Dendritic cell treated with granulocyte-macrophage colony-stimulating factor and Interleukin-4, amounts not matched to agents 40 ng/mL and 50 ng/mL, for 4 days (primary cell): ENCODE results near the gene PRM2.

Experiments used
- H3K27ac Mint-ChIP-seq: one replicate; pipeline ENCODE4 v1.8.0; 2022; ENCODE audit warnings: mild to moderate bottlenecking, mixed read lengths
- H3K27me3 Mint-ChIP-seq: one replicate; pipeline ENCODE4 v1.8.0; 2022; ENCODE audit warnings: mild to moderate bottlenecking, mixed read lengths
- H3K36me3 Mint-ChIP-seq: one replicate; pipeline ENCODE4 v1.8.0; 2022; ENCODE audit warnings: low read depth, mixed read lengths
- H3K4me1 Mint-ChIP-seq: one replicate; pipeline ENCODE4 v1.8.0; 2022; ENCODE audit warnings: low read depth, mixed read lengths
- H3K4me3 Mint-ChIP-seq: one replicate; pipeline ENCODE4 v1.8.0; 2022; ENCODE audit warnings: mild to moderate bottlenecking, moderate library complexity, mixed read lengths
- H3K9me3 Mint-ChIP-seq: one replicate; pipeline ENCODE4 v1.8.0; 2022; ENCODE audit warnings: mixed read lengths
- intact Hi-C: fragments of 100-400 bp; cut with micrococcal nuclease; formaldehyde crosslinking; loops from one replicate; pipeline ENCODE4 v1.15.0; 2022

The PRM2 gene

DNA sequence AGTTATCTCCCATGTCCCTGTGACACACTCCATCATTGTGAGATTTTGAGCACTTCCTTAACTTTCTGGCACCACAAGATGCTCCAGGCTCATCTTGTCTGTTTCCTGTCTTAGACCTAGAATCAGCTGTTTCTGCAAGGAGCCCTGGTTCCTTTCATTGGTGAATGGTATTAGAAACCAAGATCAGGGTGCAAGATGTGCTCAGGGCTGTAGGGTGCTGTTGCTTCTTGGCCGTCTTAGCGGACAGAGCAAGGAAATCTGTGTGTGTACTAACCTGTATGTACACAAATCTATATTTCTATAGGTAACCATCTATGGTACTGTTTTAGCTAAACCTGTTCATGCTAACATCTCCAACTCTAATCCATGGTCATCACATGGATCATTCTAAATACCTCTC lies 12.9 kb upstream of the PRM2 start:
- intact Hi-C loops, result no loop called here
- Mint-ChIP-seq H3K4me3 (no peak overlapping the region), H3K27me3 (peaks cover 77% of the 10 kb centered on the region), H3K27ac (no peak overlapping the region), H3K36me3 (no peaks in the 10 kb centered on the region), H3K4me1 (peaks cover 23% of the 10 kb centered on the region), H3K9me3 (no peaks in the 10 kb centered on the region)

DNA sequence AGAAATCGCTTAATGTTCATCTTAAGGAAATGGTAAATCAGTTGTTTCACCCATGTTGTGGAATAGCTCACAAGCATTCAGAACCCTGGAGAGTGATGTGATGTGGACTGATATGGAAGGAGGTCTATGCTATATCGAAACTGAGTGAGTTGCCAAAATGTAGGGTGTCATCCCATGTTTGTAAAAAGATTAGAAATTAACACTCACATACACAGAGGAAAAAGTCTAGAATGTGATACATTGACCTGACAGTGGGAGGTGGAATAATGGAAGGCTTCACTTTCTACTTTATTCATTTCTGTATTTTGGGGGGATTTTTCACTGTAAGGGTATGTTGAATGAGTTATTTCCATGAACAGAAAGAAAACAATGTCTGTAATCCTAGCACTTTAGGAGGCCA lies 9.6 kb upstream of the PRM2 start:
- Mint-ChIP-seq H3K27ac (no peak overlapping the region), H3K36me3 (no peaks in the 10 kb centered on the region), H3K4me1 (peaks cover 30% of the 10 kb centered on the region), H3K9me3 (no peaks in the 10 kb centered on the region), H3K27me3 (peaks cover 64% of the 10 kb centered on the region), H3K4me3 (no peak overlapping the region)
- intact Hi-C loops, result no loop called here

DNA sequence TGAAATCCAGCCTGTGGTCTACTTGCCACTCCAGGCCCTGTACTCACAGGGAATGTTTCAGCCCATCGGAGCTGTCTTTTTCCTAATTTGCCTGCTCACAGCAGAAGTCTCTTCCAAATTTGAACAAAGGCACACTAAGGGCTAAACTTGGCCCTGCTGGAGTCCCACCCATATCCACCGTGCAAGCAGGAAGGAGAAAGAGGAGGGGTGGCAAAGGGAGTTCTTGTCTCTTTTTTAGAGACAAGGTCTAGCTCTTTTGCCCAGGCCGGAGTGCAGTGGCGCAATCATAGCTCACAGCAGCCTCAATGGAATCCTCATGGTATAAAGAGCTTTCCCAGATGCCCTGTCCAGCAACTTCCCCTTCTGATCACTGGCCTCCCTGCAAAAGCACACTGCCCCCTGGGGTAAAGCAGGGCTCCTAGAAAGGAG lies 7.6 kb upstream of the PRM2 start:
- intact Hi-C loops, result no loop called here
- no peak overlapping the region for H3K27ac Mint-ChIP-seq
- no peak overlapping the region for H3K4me3 Mint-ChIP-seq
- H3K27me3 Mint-ChIP-seq, result peaks cover 55% of the 10 kb centered on the region
- no peaks in the 10 kb centered on the region for H3K9me3 Mint-ChIP-seq
- no peaks in the 10 kb centered on the region for H3K36me3 Mint-ChIP-seq
- H3K4me1 Mint-ChIP-seq, result peaks cover 27% of the 10 kb centered on the region

DNA sequence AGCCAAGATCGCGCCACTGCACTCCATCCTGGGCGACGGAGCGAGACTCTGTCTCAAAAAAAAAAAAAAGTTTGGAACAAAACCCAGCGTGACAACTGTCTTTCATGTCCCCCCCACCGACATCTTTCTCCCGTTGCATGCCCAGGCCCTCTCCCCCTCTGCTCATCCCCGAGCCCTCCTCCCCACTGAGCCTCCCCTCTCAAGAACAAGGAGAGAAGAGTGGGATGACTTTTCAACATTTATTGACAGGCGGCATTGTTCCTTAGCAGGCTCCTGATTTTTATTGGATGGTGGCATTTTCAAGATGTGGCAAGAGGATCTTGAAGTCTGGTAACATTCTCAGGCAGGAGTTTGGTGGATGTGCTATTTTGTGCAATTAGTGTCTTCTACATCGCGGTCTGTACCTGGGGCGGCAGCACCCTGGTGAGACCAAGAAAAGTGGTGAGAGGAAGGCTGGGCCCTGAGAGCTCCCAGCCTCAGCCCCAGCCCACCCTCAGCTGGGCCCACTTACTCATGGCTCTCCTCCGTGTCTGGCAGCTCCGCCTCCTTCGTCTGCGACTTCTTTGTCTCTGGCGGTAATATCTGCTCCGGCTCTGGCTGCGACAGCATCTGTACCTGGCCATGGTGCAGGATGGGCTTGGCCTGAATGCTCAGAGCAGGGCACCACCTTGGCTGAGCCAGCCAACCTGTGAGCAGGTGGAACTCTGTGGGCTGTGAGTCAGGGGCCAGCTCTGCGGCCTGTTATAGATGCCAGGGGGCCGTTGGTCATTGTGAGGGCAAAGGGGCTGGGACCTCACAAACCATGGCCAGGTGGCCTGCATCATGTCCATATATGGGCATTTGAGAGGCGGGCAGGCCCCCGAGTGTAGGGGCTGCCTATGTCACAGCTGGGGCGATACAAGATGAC lies 4.6 kb upstream of the PRM2 start, which contains the start of gene PRM1:
TSS of gene PRM1 (minus strand) at position 715 of the 907 bp plus-strand sequence. CDS start at position 623, 92 bp downstream.
- Mint-ChIP-seq H3K27me3 (peaks cover 45% of the 10 kb centered on the region), H3K4me1 (peaks cover 36% of the 10 kb centered on the region), H3K27ac (peak within 1 kb of the TSS; percentile 85), H3K4me3 (no peak within 1 kb of the TSS), H3K9me3 (no peaks in the 10 kb centered on the region), H3K36me3 (no peaks in the 10 kb centered on the region)
- intact Hi-C loops, result no loop called here

DNA sequence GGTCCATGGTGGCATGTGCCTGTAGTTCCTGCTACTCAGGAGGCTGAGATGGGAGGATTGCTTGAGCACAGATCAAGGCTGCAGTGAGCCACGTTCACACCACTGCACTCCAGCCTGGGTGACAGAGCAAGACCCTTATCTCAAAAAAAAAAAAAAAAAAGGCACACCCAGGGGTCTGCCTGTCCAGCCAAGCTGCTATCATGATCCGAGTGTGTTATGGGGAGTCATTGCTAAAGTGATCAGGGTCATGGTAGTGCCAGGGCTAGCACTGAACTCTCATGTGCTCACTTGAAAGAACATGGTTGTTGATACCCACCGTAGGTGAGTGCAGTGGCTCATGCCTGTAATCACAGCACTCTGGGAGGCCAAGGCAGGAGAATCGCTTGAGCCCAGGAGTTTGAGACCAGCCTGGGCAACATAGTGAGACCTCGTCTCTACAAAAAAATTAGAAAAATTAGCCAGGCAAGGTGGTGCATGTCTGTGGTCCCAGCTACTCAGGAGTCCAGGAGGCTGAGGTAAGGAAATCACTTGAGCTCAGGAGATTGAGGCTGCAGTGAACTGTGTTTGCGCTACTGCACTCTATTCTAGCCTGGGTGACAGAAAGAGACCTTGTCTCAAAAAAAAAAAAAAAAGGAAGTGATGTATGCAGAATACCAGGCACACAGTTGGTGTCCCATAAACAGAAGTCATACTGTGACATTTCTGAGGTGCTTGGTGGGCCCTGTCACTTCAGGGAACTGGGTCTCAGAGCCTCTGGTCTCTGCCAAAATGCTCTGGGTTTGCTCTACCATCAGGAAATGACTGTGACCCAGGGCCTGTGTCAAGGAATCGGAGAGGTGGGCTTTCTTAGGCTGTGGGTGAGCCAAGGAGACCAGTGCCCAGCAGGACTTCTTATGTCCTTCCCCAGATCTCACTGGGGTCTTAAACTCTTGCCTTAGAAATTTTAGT lies 2.7 kb upstream of the PRM2 start:
- peak overlapping the region; percentile 85 for H3K27ac Mint-ChIP-seq
- no peaks in the 10 kb centered on the region for H3K36me3 Mint-ChIP-seq
- peaks cover 29% of the 10 kb centered on the region for H3K4me1 Mint-ChIP-seq
- peaks cover 46% of the 10 kb centered on the region for H3K27me3 Mint-ChIP-seq
- no peaks in the 10 kb centered on the region for H3K9me3 Mint-ChIP-seq
- intact Hi-C loops, result no loop called here
- H3K4me3 Mint-ChIP-seq, result no peak overlapping the region

DNA sequence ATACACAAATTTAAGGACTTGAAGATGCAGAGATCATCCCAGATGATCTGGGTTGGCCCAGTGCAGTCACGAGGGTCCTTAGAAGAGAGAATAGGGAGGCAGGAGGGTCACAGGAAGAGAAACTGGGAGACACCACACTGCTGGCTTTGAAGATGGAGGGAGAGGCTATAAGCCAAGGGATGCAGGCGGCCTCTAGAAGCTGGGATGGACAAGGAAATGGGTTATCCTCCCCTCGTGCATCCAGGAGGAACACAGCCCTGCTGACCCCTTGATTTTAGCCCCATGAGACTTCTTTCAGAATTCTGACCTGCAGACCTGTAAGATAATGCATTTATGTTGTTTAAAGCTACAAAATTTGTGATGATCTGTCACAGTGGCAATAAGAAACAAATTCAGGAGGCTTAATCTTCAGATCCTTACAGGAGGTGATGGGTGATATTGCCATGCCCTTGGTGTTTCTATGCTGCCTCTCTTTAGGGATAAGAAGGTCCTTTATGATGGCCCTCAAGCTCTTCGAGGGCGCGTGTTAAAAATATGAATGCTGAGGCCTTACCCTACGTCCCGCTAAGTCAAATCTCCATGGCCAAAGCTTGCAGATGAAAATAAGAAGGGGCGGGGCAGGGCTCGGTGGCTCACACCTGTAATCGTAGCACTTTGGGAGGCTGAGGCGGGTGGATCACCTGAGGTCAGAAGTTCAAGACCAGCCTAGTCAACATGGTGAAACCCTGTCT lies 1.5 kb upstream of the PRM2 start:
- no peaks in the 10 kb centered on the region for H3K36me3 Mint-ChIP-seq
- H3K4me3 Mint-ChIP-seq, result no peak overlapping the region
- H3K4me1 Mint-ChIP-seq, result peaks cover 36% of the 10 kb centered on the region
- H3K9me3 Mint-ChIP-seq, result no peaks in the 10 kb centered on the region
- peaks cover 48% of the 10 kb centered on the region for H3K27me3 Mint-ChIP-seq
- H3K27ac Mint-ChIP-seq, result no peak overlapping the region
- intact Hi-C loops, result no loop called here

DNA sequence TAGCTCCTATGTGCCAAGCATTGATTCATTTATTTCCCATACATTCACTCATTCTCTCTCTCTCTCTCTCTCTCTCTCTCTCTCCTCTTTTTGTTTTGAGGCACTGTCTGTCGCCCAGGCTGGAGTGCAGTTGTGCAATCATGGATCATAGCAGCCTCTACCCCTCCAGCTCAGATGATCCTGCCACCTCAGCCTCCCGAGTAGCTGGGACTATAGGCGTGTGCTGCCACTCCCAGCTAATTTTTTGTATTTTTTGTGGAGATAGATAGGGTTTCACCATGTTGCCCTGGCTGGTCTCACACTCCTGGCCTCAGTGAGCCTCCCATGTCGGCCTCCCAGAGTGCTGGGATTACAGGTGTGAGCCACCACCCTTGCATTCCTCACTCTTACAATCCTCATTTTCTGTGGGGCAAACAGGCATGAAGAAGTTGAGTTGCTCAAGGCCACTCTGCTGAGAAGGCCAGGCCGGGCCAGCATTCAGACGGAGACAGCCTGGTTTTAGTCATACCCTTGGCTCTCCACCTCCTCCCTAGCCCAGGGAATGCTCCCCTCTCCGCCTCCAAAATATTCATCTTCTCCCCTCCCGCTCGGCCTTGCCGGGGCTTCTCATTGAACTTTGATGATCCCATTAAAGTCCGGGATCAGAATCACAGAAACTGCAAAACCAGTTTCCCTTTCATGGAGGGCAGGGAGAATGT lies 765 bp upstream of the PRM2 start:
- Mint-ChIP-seq H3K9me3 (no peaks in the 10 kb centered on the region), H3K4me3 (no peak overlapping the region), H3K4me1 (peaks cover 43% of the 10 kb centered on the region), H3K27me3 (peaks cover 45% of the 10 kb centered on the region), H3K36me3 (no peaks in the 10 kb centered on the region), H3K27ac (no peak overlapping the region)
- intact Hi-C loops, result no loop called here

DNA sequence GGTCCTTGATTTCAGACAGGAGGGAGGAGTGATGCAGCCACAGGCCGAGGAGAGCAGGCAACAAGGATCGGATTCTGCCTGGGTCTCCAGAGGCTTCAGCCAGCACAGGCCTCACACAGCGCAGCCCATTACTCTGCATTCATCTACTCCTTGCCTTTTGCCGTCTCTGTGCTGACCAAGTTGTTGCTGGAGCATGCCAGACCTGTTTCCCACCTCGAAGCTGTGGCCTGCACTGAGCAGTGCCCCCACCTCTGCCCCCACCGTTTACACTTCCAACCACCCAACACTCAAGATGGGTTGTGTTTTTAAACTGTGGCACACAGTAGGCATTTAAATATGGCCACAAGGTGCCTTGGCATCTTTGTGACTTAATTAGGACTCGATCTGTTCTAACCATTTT lies 1.3 kb downstream of the PRM2 start:
- intact Hi-C loops, result no loop called here
- Mint-ChIP-seq H3K27me3 (peaks cover 42% of the 10 kb centered on the region), H3K36me3 (no peaks in the 10 kb centered on the region), H3K9me3 (no peaks in the 10 kb centered on the region), H3K4me1 (peaks cover 54% of the 10 kb centered on the region), H3K4me3 (no peak overlapping the region), H3K27ac (peak overlapping the region; percentile 39)

DNA sequence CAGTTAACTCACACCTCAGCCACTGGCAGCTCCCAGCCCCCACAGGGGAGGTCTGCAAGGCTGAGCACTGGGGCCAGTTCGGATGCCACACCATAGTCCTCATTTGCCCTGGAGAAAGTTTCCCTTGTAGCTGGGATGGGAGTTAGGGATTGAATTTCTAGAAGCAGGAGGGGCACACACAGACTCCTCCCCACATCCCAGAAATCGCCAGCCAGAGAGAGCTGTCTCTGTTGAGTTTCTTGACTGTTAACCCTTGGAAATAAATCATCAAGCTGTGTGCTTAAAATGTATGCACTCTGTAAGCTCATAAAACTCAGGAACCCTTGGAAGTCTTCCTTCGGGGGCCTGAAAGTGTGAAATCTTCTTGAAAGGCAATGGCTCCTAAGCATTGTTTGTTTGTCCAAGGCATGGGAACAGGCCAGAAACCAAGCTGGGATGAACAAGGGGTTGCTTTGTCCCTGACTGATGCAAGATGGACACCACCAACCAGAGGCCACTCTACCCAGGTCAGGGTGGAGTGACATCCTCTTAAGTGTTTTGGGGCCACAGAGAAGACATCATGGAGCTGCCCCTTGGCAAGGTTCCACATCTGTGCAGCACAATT lies 2.5 kb downstream of the PRM2 start:
- H3K9me3 Mint-ChIP-seq, result no peaks in the 10 kb centered on the region
- H3K27ac Mint-ChIP-seq, result peak overlapping the region; percentile 87
- H3K27me3 Mint-ChIP-seq, result peaks cover 42% of the 10 kb centered on the region
- H3K36me3 Mint-ChIP-seq, result no peaks in the 10 kb centered on the region
- peaks cover 49% of the 10 kb centered on the region for H3K4me1 Mint-ChIP-seq
- intact Hi-C loops, result no loop called here
- no peak overlapping the region for H3K4me3 Mint-ChIP-seq

DNA sequence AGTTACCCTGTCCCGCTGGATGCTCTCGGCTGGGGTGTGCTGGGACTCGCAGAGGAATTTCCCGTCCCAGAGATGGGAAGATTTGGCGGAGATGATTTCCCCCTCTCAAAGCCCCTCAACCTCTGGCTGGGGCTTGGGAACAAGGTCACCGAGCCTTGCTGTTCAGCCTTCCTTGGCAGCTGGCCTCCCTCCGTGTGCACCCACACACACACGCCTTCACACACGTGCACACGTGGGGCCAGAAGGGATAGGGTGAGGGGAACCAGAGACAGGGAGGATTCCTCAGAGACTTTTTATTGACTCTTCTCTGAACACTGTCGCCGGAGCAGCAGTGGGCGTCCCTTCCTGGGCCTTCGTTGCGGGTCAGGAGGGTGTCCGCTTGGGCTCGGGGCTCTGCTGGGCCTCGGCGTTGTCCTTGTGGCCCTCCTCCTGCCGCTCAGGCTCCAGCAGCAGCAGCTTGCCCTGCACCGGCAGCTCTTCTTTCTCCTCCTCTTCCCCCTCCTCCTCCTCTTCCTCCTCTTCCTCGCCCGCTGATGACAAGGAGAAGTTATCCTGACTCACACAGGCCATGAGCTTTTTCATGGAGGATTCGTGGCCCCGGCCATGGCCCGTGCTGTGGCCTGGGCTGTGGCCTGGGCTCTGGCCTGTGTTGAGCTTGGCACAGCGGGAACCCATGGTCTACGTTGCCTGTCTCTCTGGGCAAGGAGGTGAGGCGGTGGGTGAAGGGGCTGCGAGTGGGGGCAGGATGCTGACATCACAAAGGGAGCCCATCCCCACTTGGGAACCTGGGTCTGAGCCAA lies 3.2 kb downstream of the PRM2 start, which contains the start of gene PRM3:
TSS of gene PRM3 (minus strand) at position 709 of the 800 bp plus-strand sequence. CDS start at position 675, 34 bp downstream.
- intact Hi-C loops, result no loop called here
- peaks cover 48% of the 10 kb centered on the region for H3K27me3 Mint-ChIP-seq
- no peak within 1 kb of the TSS for H3K4me3 Mint-ChIP-seq
- H3K9me3 Mint-ChIP-seq, result no peaks in the 10 kb centered on the region
- H3K27ac Mint-ChIP-seq, result peak within 1 kb of the TSS; percentile 87
- H3K4me1 Mint-ChIP-seq, result peaks cover 45% of the 10 kb centered on the region
- H3K36me3 Mint-ChIP-seq, result no peaks in the 10 kb centered on the region

DNA sequence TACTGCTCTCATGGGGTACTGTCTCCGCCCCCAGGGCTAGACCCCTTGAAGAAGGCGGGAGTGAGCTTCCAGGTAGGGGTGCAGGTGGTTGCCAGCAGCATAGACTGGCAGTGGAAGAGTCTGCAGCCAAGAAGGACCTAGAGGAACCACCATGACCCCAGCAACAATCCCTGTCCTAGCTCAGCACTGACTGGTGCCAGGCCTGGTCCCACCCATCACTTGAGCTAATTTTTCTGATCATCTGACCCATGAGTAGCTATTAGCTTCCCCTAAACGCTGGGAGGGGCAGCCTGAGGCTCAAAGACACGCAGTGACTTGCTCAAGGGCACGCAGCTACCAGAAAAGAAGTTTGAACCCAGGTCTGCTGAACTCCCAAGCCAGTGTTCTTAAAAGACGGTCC lies 3.8 kb downstream of the PRM2 start:
- Mint-ChIP-seq H3K4me3 (no peak overlapping the region), H3K27ac (peak overlapping the region; percentile 87), H3K27me3 (peaks cover 49% of the 10 kb centered on the region), H3K4me1 (peaks cover 45% of the 10 kb centered on the region), H3K9me3 (no peaks in the 10 kb centered on the region), H3K36me3 (no peaks in the 10 kb centered on the region)
- intact Hi-C loops, result no loop called here

DNA sequence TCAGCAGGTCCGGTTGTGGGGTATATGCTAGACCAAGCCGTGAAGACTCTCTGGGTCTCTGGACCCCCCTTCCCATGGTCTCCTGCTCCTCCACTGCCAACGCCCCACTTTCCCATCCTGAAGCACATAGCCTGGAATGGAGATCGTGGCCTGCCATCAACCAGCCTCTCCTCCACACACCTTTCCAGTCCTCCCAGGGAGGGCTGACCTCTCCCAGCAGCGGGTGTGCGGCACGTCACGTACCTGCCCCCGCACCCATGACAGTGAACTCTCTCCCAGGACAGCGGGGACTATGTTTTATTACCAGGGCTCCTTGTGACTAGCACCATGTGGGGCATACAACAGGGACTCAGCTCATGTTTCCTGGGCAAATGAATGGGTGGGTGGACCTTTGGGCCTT lies 4.7 kb downstream of the PRM2 start:
- H3K4me1 Mint-ChIP-seq, result peaks cover 40% of the 10 kb centered on the region
- H3K9me3 Mint-ChIP-seq, result no peaks in the 10 kb centered on the region
- intact Hi-C loops, result no loop called here
- H3K4me3 Mint-ChIP-seq, result no peak overlapping the region
- no peaks in the 10 kb centered on the region for H3K36me3 Mint-ChIP-seq
- H3K27ac Mint-ChIP-seq, result peak overlapping the region; percentile 87
- peaks cover 46% of the 10 kb centered on the region for H3K27me3 Mint-ChIP-seq
